Activated naive CD8-positive, alpha-beta T cell treated with anti-CD3 and anti-CD28 coated beads for 36 hours (primary cell): ENCODE data around the gene OSBPL10. TPM values are rescaled to one million over a fixed set of nuclear protein-coding genes. Genes with fewer than 3 reads are reported as not detected.

Source experiments
- DNase-seq: peaks from one replicate; pipeline ENCODE4 v3.0.0; 2021
- H3K27ac Mint-ChIP-seq: one replicate; pipeline ENCODE4 v1.8.0; 2022; ENCODE audit warnings: mild to moderate bottlenecking, moderate library complexity, mixed read lengths
- H3K27me3 Mint-ChIP-seq: one replicate; pipeline ENCODE4 v1.8.0; 2022; ENCODE audit warnings: mild to moderate bottlenecking, mixed read lengths
- H3K36me3 Mint-ChIP-seq: one replicate; pipeline ENCODE4 v1.8.0; 2021; ENCODE audit warnings: mild to moderate bottlenecking, mixed read lengths
- H3K4me1 Mint-ChIP-seq: one replicate; pipeline ENCODE4 v1.8.0; 2021; ENCODE audit warnings: mixed read lengths
- H3K4me3 Mint-ChIP-seq: one replicate; pipeline ENCODE4 v1.8.0; 2022; ENCODE audit warnings: mild to moderate bottlenecking, moderate library complexity, mixed read lengths
- H3K9me3 Mint-ChIP-seq: one replicate; pipeline ENCODE4 v1.8.0; 2022; ENCODE audit warnings: mixed read lengths
- total RNA-seq, 2 experiments: library from RNA; stranded (reverse); gene quantifications; one replicate each; pipeline ENCODE4 v1.2.3, GENCODE V29; 2021

Gene OSBPL10
- total RNA-seq, 2 experiments from 2014 or later, result 5.4 to 5.5 TPM

DNA sequence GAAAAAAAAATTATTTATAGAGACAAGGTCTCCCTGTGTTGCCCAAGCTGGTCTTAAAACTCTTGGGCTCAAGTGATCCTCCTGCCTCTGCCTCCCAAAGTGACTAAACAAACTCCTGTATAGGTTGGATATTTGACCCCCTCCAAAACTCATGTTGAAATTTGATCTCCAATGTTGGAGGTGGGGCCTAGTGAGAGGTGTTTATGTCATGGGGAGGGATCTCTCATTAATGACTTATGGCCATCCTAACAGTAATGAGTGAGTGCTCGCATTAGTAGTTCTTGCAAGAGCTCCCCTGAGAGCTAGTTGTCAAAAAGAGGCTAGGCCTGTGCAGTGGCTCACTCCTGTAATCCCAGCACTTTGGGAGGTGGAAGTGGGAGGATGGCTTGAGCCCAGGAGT, 307.1 kb downstream of the OSBPL10 start:
- H3K4me1 Mint-ChIP-seq, result no peaks in the 10 kb centered on the region
- H3K27me3 Mint-ChIP-seq, result no peaks in the 10 kb centered on the region
- no peak overlapping the region for H3K4me3 Mint-ChIP-seq

GRCh38 chr3:31671976-31672375, 309.1 kb downstream of the OSBPL10 start:
- no peak overlapping the region for H3K4me3 Mint-ChIP-seq
- no peaks in the 10 kb centered on the region for H3K36me3 Mint-ChIP-seq
- no peaks in the 10 kb centered on the region for H3K27me3 Mint-ChIP-seq
- no peaks in the 10 kb centered on the region for H3K4me1 Mint-ChIP-seq
- H3K9me3 Mint-ChIP-seq, result no peaks in the 10 kb centered on the region
- DNase-seq, result no peak
- no peak overlapping the region for H3K27ac Mint-ChIP-seq

More for the DNA sequence above, 307.1 kb downstream of the OSBPL10 start:
- H3K9me3 Mint-ChIP-seq, result no peaks in the 10 kb centered on the region
- DNase-seq, result no peak
- no peak overlapping the region for H3K27ac Mint-ChIP-seq
- H3K36me3 Mint-ChIP-seq, result no peaks in the 10 kb centered on the region

DNA sequence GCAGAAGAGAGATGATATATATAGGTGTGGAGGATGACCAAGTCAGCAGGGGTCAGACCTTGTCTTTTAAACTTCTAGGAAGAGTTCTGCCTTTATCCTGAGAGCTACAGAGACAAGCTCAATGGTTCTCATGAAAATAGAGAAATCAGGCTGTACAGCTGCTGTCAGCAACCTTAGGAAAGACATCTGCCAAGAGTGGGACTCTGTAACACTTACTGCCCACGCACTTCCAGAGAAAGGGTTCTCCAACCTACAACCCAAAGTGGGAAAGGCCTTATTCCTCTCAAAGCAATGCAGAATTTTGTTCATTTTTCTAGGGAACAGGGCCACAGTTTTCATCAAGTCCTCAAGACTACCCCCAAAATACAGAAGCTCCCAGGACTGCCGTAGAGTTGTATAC, 309.6 kb downstream of the OSBPL10 start:
- no peak for DNase-seq
- H3K4me3 Mint-ChIP-seq, result no peak overlapping the region
- H3K4me1 Mint-ChIP-seq, result no peaks in the 10 kb centered on the region
- H3K27me3 Mint-ChIP-seq, result no peaks in the 10 kb centered on the region
- no peaks in the 10 kb centered on the region for H3K36me3 Mint-ChIP-seq
- no peaks in the 10 kb centered on the region for H3K9me3 Mint-ChIP-seq
- no peak overlapping the region for H3K27ac Mint-ChIP-seq

DNA sequence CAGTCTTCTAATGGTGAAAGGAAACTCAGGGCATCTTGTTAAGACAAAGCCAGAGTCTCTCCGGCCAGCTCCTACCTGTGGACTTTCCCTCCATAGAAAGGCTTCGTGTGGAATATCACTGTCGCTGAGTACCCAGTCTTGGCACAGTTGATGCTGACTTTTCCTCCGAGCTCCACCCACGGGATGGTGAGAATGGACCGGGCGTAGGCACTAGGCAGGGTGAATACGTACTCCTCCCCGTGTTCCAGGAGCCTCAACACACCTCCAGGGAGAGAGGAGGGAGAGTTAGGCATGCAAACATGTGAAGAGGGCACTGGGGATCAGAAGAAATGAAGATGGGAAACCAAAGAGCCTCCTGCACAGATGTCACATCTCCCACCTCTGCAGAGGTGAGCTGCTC, 310.3 kb downstream of the OSBPL10 start:
- no peak for DNase-seq
- Mint-ChIP-seq H3K4me1 (no peaks in the 10 kb centered on the region), H3K4me3 (no peak overlapping the region), H3K36me3 (no peaks in the 10 kb centered on the region), H3K27ac (no peak overlapping the region), H3K9me3 (no peaks in the 10 kb centered on the region), H3K27me3 (no peaks in the 10 kb centered on the region)

- H3K36me3 Mint-ChIP-seq, result no peaks in the 10 kb centered on the region
- no peaks in the 10 kb centered on the region for H3K27me3 Mint-ChIP-seq
- DNase-seq, result no peak
Measured at GRCh38 chr3:31670136-31670535, 310.9 kb downstream of the OSBPL10 start.

GRCh38 chr3:31668242-31668641, 312.8 kb downstream of the OSBPL10 start:
- Mint-ChIP-seq H3K27me3 (no peaks in the 10 kb centered on the region), H3K9me3 (no peaks in the 10 kb centered on the region), H3K27ac (no peak overlapping the region), H3K4me3 (no peak overlapping the region), H3K4me1 (no peaks in the 10 kb centered on the region), H3K36me3 (no peaks in the 10 kb centered on the region)
- no peak for DNase-seq

More at GRCh38 chr3:31670136-31670535, 310.9 kb downstream of the OSBPL10 start:
- Mint-ChIP-seq H3K27ac (no peak overlapping the region), H3K4me3 (no peak overlapping the region), H3K4me1 (no peaks in the 10 kb centered on the region), H3K9me3 (no peaks in the 10 kb centered on the region)

GRCh38 chr3:31667582-31667981, 313.5 kb downstream of the OSBPL10 start:
- Mint-ChIP-seq H3K4me1 (no peaks in the 10 kb centered on the region), H3K36me3 (no peaks in the 10 kb centered on the region), H3K27ac (no peak overlapping the region), H3K4me3 (no peak overlapping the region), H3K27me3 (no peaks in the 10 kb centered on the region), H3K9me3 (no peaks in the 10 kb centered on the region)
- no peak for DNase-seq

GRCh38 chr3:31664031-31664430, 317.0 kb downstream of the OSBPL10 start:
- Mint-ChIP-seq H3K36me3 (peaks cover 5% of the 10 kb centered on the region), H3K4me3 (no peak overlapping the region), H3K27ac (no peak overlapping the region), H3K27me3 (no peaks in the 10 kb centered on the region), H3K4me1 (no peaks in the 10 kb centered on the region), H3K9me3 (peaks cover 4% of the 10 kb centered on the region)
- DNase-seq, result no peak

DNA sequence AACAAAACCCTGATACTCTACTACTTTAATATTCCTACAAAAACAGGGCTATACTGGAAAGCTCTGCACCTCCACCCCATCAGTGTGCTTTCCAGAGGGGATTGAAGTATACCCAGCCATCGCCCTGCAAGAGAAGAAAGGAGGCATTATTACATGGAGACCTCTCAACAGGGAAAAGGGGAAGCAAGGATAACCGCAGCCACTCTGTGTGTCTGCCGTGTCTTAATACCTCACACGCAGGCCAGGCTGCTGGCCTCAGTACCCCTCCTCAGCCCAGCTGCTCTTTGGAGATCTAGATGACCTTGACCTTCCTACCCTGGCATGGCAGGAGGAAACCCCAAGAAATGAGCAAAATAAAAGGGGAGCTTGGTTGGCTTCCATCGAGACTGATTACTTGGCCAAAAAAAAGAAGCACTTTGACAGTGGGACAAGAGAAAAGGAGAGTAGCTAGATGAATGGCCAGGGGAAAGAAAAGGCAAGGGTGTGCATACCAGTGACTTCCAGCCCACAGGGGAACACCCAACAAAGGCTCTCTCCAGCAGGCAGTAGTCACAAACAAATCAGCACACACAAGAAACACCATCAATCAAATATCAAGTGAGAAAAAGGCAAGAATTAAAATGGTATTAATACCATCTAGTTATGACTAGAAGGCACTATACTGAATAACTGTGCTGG, 318.9 kb downstream of the OSBPL10 start:
- Mint-ChIP-seq H3K9me3 (peaks cover 22% of the 10 kb centered on the region), H3K4me3 (no peak overlapping the region), H3K36me3 (peaks cover 7% of the 10 kb centered on the region), H3K4me1 (no peaks in the 10 kb centered on the region), H3K27me3 (no peaks in the 10 kb centered on the region), H3K27ac (no peak overlapping the region)
- DNase-seq, result no peak

- peaks cover 7% of the 10 kb centered on the region for H3K36me3 Mint-ChIP-seq
- H3K4me1 Mint-ChIP-seq, result no peaks in the 10 kb centered on the region
- DNase-seq, result no peak
- peaks cover 29% of the 10 kb centered on the region for H3K9me3 Mint-ChIP-seq
- no peak overlapping the region for H3K4me3 Mint-ChIP-seq
- no peaks in the 10 kb centered on the region for H3K27me3 Mint-ChIP-seq
- no peak overlapping the region for H3K27ac Mint-ChIP-seq
Measured at GRCh38 chr3:31661286-31661685, 319.8 kb downstream of the OSBPL10 start.

- Mint-ChIP-seq H3K27ac (no peak overlapping the region), H3K4me1 (no peaks in the 10 kb centered on the region), H3K27me3 (no peaks in the 10 kb centered on the region), H3K4me3 (no peak overlapping the region), H3K9me3 (peaks cover 47% of the 10 kb centered on the region), H3K36me3 (peaks cover 14% of the 10 kb centered on the region)
- DNase-seq, result no peak
Measured at GRCh38 chr3:31659246-31659645, 321.8 kb downstream of the OSBPL10 start.

GRCh38 chr3:31654998-31655397, 326.1 kb downstream of the OSBPL10 start:
- H3K4me1 Mint-ChIP-seq, result no peaks in the 10 kb centered on the region
- peaks cover 79% of the 10 kb centered on the region for H3K9me3 Mint-ChIP-seq
- H3K36me3 Mint-ChIP-seq, result peaks cover 25% of the 10 kb centered on the region
- no peak overlapping the region for H3K4me3 Mint-ChIP-seq
- no peak for DNase-seq
- no peak overlapping the region for H3K27ac Mint-ChIP-seq
- H3K27me3 Mint-ChIP-seq, result no peaks in the 10 kb centered on the region

- no peak for DNase-seq
- Mint-ChIP-seq H3K4me3 (no peak overlapping the region), H3K9me3 (peaks cover 88% of the 10 kb centered on the region), H3K4me1 (no peaks in the 10 kb centered on the region), H3K36me3 (peaks cover 36% of the 10 kb centered on the region), H3K27ac (no peak overlapping the region), H3K27me3 (no peaks in the 10 kb centered on the region)
Measured at GRCh38 chr3:31653464-31653863, 327.6 kb downstream of the OSBPL10 start.

GRCh38 chr3:31652296-31652695, 328.8 kb downstream of the OSBPL10 start:
- H3K27ac Mint-ChIP-seq, result no peak overlapping the region
- H3K9me3 Mint-ChIP-seq, result peaks cover 82% of the 10 kb centered on the region
- no peak for DNase-seq
- H3K4me3 Mint-ChIP-seq, result no peak overlapping the region
- no peaks in the 10 kb centered on the region for H3K4me1 Mint-ChIP-seq
- no peaks in the 10 kb centered on the region for H3K27me3 Mint-ChIP-seq
- H3K36me3 Mint-ChIP-seq, result peaks cover 44% of the 10 kb centered on the region

GRCh38 chr3:31648286-31648968, 332.6 kb downstream of the OSBPL10 start:
- H3K4me3 Mint-ChIP-seq, result no peak overlapping the region
- DNase-seq, result no peak
- H3K36me3 Mint-ChIP-seq, result peaks cover 62% of the 10 kb centered on the region
- H3K27ac Mint-ChIP-seq, result peak overlapping the region; percentile 11
- H3K27me3 Mint-ChIP-seq, result no peaks in the 10 kb centered on the region
- H3K9me3 Mint-ChIP-seq, result peaks cover 55% of the 10 kb centered on the region
- H3K4me1 Mint-ChIP-seq, result no peaks in the 10 kb centered on the region

- Mint-ChIP-seq H3K9me3 (peaks cover 30% of the 10 kb centered on the region), H3K27me3 (no peaks in the 10 kb centered on the region), H3K4me1 (peaks cover 2% of the 10 kb centered on the region), H3K4me3 (no peak overlapping the region), H3K36me3 (peaks cover 52% of the 10 kb centered on the region), H3K27ac (no peak overlapping the region)
- DNase-seq, result no peak
Measured at GRCh38 chr3:31645256-31645655, 335.8 kb downstream of the OSBPL10 start.
